GM12865 (cell line): Measurements from ENCODE around the gene BTD.

Source experiments
- DNase-seq: peaks from one replicate; pipeline ENCODE4 v3.0.0; 2010; ENCODE audit warnings: low read depth
- H3K4me3 ChIP-seq: 2 replicates; pipeline ENCODE4 v1.5.1; 2011; ENCODE audit warnings: mild to moderate bottlenecking, low read depth, low read length, control low read depth
- TF ChIP-seq, protein P1 (sequence below): IDR thresholded peaks from 2 replicates; pipeline ENCODE4 v1.5.1; 2011; ENCODE audit warnings: low read length, control low read depth, low read depth, inconsistent platforms; ENCODE audit not compliant: insufficient read depth; ENCODE audit errors: missing control alignments

BTD gene

DNA sequence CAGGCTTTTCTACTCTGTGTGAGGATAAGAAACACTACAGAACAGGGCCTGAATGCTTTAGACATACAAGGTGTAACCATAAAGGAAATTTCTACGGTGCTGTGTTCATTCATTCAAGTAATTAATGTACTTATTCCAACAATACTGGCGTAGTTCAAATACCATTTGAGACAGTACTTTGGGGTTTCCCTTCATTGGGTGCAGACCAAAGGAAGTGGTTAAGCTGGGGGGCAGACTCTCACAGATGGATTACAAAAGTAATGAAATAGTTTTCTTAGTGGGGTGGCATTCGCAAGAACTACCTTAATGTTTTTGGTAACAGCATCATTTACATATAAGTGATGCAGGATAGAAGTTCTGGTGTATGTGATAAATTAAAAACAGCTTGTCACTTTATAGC is 65.9 kb downstream of the BTD start:
- TF ChIP-seq, protein P1, sequence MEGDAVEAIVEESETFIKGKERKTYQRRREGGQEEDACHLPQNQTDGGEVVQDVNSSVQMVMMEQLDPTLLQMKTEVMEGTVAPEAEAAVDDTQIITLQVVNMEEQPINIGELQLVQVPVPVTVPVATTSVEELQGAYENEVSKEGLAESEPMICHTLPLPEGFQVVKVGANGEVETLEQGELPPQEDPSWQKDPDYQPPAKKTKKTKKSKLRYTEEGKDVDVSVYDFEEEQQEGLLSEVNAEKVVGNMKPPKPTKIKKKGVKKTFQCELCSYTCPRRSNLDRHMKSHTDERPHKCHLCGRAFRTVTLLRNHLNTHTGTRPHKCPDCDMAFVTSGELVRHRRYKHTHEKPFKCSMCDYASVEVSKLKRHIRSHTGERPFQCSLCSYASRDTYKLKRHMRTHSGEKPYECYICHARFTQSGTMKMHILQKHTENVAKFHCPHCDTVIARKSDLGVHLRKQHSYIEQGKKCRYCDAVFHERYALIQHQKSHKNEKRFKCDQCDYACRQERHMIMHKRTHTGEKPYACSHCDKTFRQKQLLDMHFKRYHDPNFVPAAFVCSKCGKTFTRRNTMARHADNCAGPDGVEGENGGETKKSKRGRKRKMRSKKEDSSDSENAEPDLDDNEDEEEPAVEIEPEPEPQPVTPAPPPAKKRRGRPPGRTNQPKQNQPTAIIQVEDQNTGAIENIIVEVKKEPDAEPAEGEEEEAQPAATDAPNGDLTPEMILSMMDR, result no peak
- DNase-seq, result peak; percentile 44
- no peak overlapping the region for H3K4me3 ChIP-seq

- TF ChIP-seq, protein P1, result no peak
- H3K4me3 ChIP-seq, result no peak overlapping the region
- no peak for DNase-seq
Observed at GRCh38 chr3:15673536-15673935, 72.0 kb downstream of the BTD start.

GRCh38 chr3:15676259-15676658 is 74.7 kb downstream of the BTD start:
- TF ChIP-seq, protein P1, result no peak
- H3K4me3 ChIP-seq, result no peak overlapping the region
- DNase-seq, result no peak

- TF ChIP-seq, protein P1, result no peak
Observed at GRCh38 chr3:15679306-15679705, 77.8 kb downstream of the BTD start.

GRCh38 chr3:15681668-15682067 is 80.1 kb downstream of the BTD start:
- H3K4me3 ChIP-seq, result no peak overlapping the region
- DNase-seq, result no peak
- TF ChIP-seq, protein P1, result no peak

More at GRCh38 chr3:15679306-15679705, 77.8 kb downstream of the BTD start:
- no peak overlapping the region for H3K4me3 ChIP-seq
- DNase-seq, result no peak

DNA sequence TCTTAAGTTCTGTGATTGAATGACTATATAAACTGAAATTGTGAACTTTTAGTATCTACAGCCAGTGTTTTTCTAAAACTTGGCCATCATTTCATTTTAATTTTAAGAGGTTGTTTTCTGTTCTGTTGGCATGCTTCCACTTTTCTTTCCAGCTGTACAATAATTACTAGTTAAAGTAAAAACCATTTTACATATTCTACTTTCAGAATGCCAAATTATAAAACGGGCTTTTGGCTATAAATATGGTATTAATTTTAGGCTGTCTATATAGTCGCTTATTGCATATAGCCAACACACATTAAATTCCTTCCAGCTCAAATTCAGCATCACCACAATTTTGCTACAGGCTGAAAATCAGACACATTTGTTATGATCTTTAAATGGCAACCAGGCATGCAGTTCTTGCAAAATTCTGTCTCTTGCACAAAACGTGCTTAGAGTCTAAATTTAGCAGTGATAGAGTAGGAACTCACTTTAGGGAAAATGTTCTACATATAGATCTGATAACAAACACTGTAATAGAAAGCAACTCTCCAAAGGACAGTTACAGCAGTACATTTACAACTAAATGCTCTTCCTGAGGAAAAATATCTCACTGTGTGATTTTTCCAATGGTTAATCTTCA is 81.1 kb downstream of the BTD start:
- TF ChIP-seq, protein P1, result no peak
- no peak for DNase-seq
- H3K4me3 ChIP-seq, result no peak overlapping the region

- no peak for DNase-seq
- no peak overlapping the region for H3K4me3 ChIP-seq
- TF ChIP-seq, protein P1, result no peak
Observed at GRCh38 chr3:15683253-15683652, 81.7 kb downstream of the BTD start.
